AG09309 (cell line): ENCODE data around the gene DYNC2H1.

Experiments
- DNase-seq: peaks from one replicate; pipeline ENCODE4 v3.0.0-alpha.2; 2010; ENCODE audit warnings: low read depth
- H3K4me3 ChIP-seq: 2 replicates; pipeline ENCODE4 v1.5.1; 2011; ENCODE audit warnings: mild to moderate bottlenecking, low read depth, low read length, moderate library complexity; ENCODE audit not compliant: control insufficient read depth
- CTCF ChIP-seq: IDR thresholded peaks from 2 replicates; pipeline ENCODE4 v1.5.1; 2011; ENCODE audit warnings: mild to moderate bottlenecking, low read depth, low read length, inconsistent platforms; ENCODE audit not compliant: insufficient read depth, control insufficient read depth; ENCODE audit errors: missing control alignments

The DYNC2H1 gene

GRCh38 chr11:103529181-103529684, 420.0 kb downstream of the DYNC2H1 start:
- H3K4me3 ChIP-seq, result no peak overlapping the region
- no peak for TF ChIP-seq CTCF
- peak; percentile 32 for DNase-seq
